Skin of body (tissue), 2 donors: ENCODE data around the gene RAB29. TPM values are rescaled to one million over a fixed set of nuclear protein-coding genes. Genes with fewer than 3 reads are reported as not detected.

Experiments
- DNase-seq: peaks from one replicate; lab custom pipeline; 2025; lab: John Stamatoyannopoulos, UW
- total RNA-seq: library from RNA; depleted of rRNA; stranded (reverse); fragments of >200 nt; gene quantifications from one replicate; pipeline ENCODE4 v1.2.3, GENCODE V29; 2014

The RAB29 gene
- total RNA-seq, 1 donor from 2014 or later: 3.8 TPM

DNA sequence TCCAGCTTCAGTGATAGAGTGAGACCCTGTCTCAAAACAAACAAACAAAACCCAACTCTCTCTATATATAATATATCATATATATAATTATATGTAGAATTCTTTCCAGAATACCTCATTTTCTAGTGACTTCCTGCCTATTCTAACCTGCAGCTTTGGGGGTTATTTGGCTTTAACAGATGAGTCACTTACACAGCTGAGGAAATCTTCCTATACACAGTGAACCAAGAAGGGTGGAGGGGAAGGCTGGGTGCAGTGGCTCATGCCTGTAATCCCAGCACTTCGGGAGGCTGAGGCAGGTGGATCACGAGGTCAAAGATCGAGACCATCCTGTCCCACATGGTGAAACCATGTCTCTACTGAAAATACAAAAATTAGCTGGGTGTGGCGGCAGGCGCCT, 9.2 kb downstream of the RAB29 start:
- no peak for DNase-seq

DNA sequence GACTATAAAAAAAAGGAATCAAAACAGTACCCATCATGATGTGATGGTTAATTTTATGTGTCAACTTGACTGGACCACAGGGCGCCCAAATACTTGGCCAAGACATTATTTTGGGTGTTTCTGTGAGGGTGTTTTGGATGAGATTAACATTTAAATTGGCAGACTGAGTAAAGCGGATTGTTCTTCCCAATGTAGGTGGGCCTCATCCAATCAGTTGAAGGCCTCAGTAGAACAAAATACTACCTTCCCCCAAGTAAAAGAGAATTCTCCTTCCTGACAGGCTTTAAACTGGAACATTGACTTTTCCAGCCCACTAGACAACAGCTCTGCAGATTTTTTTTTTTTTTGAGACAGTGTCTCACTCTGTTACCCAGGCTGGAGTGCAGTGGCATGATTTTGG, 10.7 kb downstream of the RAB29 start:
- no peak for DNase-seq

DNA sequence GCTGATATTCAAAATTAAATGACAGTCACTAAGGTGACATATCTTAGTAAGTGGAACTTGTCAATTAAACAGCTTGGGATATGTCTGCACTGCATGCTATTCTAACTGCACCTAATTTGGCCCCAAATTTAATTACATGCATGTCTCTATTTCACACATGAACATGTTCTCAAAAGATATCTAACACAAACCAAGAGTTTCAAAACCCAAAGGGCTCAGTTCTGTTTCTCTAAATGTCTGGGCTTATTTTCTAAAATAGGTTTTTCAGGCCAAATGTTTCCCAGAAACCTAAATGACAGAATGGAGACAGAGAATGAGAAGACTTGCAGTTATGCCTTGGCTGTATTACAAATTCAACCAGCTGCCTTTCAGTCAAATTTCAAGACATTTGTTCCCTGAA, 11.3 kb downstream of the RAB29 start:
- no peak for DNase-seq

DNA sequence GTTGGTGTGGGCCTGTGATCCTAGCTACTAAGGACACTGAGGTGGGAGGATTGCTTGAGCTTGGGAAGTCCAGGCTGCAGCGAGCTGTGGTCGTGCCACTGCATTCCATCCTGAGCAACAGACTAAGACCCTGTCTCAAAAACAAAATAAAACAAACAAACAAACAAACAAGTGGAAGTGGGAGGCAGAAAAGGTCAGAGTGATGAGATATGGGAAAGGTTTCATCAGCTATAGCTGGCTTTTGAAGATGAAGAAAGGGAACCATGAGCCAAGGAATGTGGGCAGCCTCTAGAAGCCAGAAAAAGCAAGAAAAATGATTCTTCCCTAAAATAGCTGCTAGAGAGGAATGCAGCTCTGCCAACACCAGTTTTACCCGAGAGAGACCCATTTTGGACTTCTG, 14.7 kb downstream of the RAB29 start:
- no peak for DNase-seq

DNA sequence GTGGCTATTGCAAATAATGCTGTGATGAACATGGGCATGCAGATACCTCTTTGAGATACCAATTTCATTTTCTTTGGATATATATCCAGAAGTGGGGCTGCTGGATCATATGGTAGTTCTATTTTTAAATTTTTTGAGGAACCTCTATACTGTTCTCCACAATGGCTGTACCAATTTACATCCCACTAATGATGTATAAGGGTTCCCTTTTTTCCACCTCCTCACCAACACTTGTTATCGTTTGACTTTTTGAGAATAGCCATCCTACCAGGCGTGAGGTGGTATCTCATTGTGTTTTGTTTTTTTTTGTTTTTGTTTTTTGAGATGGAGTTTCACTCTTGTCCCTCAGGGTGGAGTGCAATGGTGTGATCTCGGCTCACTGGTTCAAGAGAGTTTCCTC, 18.7 kb downstream of the RAB29 start:
- no peak for DNase-seq

DNA sequence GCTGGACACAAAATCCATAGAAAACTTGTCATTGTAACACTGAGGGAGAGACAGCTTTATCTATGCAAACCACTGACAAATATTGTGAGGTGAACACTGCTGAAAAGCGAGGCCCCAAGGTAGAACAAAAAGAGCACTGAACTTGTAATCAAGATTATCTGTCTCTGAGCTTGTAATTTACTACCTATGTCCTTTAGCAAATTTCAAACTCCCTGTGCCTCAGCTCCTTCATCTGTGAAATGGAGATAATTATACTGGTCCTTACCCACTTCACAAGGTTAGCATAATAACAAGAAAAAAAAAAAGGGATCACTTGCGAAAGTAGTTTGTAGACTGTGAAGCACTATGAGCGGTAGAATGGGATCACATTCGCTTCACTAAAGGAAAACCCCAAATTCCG, 20.4 kb downstream of the RAB29 start:
- no peak for DNase-seq

DNA sequence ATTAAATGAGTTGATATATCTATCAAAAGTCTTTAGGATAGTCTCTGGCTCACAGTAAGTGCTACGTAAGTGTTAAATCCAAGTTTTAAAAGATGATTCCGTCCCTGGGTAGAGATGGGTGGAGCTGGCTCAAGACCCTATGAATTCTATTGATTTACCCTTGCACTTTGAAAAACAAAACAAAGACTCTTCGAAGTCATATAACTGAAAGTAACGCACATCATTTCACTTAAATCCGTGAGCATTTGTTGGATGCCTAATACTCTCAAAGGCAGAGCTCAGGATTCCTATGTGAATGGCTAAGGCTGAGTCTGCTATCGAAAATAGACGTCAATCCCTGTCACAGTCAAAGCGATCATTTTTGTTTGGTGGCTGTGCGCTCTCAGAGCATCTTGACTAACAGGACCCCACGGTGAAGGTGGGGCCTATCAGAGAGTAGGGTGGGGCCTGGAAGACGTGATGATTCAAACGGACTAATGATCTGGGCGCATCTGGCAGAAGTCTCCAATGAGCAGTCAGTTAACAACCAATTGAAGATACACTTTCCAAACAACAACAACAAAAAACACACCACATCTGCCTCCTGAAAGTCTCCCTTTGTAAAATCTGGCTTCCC, 24.1 kb downstream of the RAB29 start:
- no peak for DNase-seq

DNA sequence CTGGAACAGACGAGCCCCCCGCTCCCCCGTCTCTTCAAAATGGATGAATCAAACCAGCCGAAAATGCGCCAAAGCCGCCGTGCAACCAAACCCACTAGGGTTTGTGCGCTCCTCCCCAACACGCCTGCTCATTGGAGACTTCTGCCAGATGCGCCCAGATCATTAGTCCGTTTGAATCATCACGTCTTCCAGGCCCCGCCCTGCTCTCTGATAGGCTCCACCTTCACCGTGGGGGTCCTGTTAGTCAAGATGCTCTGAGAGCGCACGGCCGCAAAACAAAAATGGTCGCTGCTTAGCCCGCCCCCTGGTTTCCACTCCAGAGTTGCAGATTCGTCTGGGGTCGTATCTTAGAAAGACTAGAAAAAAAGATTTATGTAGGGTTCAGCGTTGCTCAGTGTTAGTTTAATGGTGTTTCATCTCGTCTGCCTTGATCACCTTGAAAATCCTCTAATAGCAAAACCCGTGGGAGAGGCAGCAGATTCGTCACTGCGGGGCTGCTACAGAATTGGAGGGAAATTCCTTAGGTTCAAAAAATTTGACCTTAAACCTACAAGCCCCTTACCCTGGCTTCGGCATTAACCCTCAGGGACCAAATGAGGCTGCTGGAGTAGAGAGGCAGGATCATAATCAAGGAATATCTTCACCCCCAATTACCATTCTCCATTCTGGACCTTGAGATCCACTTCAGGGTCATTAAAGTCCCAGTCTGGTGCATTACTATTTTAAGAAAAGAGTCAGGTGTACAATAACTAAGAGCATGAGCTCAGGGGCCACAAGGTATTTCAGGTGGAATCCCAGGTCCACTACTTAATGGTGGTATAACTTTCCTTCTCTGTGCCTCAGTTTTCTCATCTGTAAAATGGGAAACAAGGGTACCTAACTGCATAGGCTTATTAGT, 24.9 kb downstream of the RAB29 start, which contains the start of gene NUCKS1:
Gene NUCKS1 (minus strand): TSS at position 45 of the 898 bp plus-strand sequence. CDS start 209 bp downstream, outside the sequence.
- peak; percentile 98 for DNase-seq

DNA sequence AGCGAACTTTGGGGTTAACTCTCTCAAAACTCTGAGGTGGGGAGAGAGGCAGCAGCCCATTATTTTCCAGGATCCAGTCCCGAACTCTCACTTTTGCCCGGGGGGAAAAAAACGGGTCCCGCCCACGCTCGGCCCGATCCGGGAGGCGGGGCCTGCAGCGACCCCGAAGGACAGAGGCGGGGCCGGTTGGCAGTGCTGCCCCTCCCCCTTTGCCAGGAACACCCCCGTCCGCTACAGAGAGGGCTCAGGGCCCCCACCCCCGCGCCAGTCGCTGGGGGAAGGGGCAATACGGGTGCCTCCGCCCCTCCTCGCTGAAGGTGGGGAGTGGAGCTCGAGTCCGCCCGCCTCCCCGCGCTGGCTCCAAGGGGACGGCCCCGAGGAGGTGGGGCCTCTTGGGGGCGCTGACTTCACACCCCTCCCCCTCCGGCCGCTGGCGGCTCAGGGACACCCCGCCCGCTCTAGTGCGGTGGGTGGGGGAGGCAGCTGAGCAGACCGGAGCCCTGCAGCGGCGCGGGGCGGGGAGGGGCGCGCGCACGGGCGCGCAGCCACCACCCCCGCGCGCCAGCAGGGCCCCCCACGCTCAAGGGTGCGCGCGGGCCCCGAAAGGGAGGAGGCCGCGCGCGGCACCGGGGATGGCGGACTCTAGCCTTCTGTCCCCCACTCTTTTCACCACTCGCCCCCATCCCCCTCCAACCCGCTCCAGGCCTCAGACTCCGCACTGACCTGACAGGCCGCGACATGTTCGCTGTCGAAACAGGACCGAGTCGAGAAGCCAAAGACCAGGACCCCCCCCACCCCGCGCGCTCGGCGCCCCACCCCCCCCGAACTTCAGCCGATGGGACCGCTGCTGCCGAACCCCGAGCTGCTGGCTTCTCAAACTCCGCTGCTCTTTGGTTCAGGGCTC, 25.8 kb downstream of the RAB29 start:
- DNase-seq: peak; percentile 94

DNA sequence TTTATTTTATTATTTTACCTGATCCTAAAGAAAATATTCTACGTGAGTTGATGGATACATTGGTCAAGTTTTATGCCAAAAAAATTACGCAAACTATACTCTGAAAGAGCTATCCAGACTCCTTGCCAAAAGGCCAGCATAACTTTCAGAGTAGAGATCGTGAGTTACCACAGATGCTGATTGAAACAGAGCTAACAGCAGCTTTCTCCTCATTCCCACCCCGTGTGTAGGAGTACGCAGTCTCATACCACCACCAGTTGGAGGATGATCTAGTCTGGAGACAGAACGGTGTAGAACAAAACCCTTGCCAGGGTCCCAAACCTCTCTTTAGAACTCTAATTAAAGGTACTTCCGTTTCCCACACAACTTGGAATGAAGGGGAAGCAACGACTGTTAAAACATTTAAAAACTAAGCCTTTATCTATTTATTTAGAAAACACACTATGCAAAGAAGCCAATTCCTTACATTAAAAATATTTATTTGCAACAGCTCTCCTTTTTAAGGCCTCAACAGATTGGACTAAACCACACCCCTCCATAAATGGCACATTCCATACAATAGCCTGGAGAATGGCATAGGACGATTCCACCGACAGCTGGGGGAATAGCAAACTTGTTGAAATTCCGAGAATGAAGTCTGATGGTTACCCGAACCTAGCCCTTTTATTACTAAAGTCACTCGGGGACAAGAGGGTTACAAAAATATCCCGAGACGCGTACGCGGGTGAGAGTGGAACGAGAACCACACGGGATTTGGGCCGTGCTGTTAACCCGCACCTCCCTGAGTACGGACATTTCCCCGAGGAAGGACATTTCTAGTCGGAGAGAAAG, 26.7 kb downstream of the RAB29 start:
- DNase-seq: peak; percentile 92

DNA sequence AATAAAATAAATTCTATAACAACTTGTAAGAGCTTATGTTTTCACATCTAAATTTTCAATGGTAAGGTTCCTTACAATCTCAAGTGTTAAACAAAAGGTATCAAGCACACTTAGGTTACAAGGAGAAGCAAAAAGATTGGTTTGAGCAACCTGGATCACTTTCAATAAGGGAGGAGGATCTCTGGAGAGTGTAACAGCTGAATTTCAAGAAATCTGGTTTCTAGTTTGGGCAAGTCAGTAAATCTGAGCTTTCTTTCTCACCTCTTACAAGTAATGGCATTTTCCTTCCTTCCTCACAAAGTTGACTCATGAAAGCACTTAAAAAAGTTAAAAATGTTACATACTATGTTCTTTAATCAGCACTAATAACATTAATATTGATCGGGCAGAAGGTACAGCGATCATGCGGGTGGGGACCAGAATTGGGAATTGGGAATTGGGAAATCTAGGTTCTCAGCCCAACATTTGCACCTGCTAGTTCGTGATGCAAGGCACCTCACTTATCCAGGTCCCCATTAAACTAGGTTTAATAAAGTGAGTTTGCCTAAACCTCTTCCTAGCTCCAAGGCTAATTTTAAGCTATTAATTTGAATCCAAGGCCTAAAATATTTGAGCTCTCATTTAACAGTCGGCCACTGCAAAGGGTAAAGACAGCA, 28.4 kb downstream of the RAB29 start:
- DNase-seq: no peak

DNA sequence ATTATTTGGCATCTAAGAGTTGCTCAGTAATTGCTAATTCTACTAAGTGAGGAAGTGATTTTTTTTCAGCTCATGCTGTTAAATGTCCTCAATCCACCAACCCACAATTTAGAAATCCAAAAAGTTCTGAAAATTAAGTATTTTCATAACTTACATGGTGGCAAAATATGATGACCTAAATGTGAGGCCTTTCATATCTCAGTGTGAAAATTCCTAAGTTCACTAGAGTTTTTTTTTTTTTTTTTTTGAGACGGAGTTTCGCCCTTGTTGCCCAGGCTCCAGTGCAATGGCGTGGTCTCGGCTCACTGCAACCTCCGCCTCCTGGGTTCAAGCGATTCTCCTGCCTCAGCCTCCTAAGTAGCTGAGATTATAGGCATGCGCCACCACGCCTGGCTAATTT, 30.9 kb downstream of the RAB29 start:
- DNase-seq: no peak

DNA sequence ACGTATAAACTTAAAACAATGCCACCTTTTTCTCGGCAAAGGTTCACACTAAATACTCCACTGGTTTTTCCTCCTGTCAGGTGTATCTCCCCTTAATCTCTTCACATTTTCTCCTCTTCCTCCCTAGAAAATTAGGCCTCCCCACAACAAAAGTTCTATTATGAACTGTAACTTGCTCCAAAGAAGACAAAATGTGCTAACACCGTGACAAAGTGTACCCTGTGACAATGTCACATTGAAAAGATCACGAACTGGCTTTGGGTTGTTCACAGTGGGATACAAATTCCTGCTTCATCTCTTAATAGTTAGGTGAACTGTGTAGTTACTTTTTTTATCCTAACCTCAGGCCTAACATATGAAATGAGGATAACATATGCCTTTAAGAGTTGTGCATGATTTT, 31.3 kb downstream of the RAB29 start:
- DNase-seq: no peak

DNA sequence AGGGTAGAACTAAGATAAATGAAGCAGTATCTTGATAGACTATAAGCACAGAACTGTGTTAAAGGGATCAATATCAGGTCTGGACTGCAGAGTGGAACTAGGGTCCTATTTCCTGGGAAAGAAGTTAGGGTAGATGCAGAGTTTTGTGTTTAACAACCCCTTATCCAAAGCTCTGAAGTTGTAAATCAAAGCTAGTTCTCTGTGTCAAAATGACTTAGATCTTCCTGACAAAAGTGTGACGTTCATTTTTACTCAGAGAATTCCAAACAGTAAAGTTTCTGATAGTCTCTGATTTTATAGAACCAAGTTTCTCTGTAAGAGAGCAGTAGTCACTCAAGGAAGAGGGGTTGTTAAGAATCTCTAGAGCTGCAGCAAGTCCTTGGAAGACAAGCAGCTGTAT, 33.6 kb downstream of the RAB29 start:
- DNase-seq: no peak

DNA sequence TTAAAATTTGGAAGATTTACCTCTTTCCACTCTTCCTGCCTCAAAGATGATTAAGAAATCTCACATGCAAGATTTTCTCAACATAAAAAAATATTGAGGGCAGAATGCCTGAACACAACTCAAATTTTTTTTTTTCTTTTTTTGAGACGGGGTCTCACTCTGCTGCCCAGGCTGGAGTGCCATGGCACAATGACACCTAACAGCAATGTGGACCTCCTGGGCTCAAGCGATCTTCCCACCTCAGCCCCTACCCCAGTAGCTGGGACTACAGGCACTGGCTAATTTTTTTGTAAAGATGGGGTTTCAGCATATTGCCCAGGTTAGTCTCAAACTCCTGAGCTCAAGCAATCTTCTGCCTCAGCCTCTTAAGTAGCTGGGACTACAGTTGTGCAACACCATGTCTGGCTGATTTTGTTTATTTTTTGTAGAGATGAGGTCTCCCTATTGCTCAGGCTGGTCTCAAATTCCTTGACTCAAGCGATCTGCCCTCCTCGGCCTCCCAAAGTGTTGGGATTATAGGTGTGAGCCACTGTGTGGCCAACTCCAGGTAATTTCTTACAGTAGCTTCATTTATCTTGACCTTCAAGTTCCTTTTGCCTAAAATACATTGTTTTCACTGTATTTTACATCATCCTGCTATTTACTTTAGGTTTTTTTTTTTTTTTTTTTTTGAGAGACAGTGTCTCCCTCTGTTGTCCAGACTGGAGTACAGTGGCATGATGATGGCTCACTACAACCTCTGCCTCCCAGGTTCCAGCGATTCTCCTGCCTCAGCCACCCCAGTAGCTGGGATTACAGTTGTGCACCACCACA, 35.7 kb downstream of the RAB29 start:
- DNase-seq: no peak

DNA sequence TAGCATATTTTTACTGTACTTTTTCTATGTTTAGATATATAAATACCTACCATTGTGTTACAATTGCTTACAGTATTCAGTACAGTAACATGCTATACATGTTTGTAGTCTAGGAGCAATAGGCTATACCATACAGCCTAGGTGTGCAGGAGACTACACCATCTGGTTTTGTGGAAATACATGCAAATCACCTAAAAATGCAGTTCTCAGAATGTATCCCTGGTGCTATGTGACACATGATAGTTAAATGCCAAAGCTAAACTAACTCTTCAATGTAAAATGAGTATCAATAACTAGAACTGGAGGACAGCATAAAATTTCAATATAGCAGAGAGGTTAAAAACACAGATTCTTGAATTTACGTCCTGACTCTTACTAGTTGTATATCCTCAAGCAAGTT, 40.1 kb downstream of the RAB29 start:
- no peak for DNase-seq

DNA sequence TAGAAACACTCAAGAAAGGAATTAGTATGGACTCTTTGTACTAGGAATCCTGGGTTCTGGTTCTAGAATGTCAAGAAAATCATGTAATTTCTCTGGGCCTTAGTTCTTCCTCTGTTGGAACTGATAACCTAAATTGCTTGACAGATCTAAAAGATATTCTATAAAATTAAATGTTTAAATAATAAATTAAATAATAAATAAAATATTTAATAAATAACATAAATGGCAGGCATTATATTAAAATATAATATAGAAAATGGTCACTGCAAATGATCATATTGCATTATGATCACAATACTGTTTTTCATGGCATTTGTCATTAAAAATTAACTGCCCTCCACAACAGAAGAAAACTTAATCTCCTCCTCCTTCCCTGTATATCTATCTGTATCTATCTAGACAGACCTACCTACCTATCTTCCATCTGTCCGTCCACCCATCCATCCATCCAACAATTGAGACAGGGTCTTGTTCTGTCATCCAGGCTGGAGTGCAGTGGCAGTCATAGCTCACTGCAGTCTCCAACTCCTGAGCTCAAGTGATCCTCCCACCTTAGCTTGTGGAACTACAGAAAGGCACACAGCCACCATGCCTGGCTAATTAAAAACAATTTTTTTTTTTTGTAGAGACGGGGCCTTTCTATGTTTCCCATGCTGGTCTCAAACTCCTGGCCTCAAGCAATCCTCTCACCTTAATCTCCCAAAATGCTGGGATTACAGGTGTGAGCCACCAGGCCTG, 41.7 kb downstream of the RAB29 start:
- DNase-seq: no peak

DNA sequence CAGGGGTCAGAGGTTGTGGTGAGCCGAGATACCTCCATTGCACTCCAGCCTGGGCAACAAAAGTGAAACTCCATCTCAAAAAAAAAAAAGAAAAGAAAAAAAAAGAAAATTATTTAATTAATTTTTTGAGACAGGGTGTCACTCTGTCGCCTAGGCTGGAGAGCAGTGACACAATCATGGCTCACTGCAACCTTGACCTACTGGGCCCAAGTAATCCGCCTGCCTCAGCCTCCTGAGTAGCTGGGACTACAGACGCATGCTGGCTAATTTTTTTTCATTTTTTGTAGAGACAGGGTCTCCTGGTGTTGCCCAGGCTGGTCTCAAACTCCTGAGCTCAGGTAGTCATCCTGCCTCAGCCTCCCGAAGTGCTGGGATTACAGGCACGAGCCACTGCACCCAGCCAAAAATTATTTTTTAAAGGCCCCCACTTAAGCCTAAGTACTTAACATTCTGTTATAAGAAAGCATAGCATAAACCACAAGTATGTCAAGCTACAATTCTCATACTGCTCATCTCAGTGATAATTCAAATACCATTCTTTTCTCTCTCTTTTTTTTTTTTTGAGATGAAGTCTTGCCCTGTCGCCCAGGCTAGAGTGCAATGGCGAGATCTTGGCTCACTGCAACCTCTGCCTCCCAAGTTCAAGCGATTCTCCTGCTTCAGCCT, 45.2 kb downstream of the RAB29 start:
- no peak for DNase-seq
